Liver (tissue), 9 donors: ENCODE results near the gene MICALL1. TPM values are rescaled to one million over a fixed set of nuclear protein-coding genes. Genes with fewer than 3 reads are reported as not detected.

Experiments used
- DNase-seq: peaks from one replicate; pipeline ENCODE4 v3.0.0-alpha.2; 2017; ENCODE audit warnings: low spot score
- H3K27ac ChIP-seq, 2 donors: one replicate each; pipeline ENCODE4 v1.7.0; 2013; ENCODE audit warnings: inconsistent platforms in 2 of 2, low read length in 2 of 2, control low read depth in 1 of 2, low read depth in 1 of 2, mild to moderate bottlenecking in 1 of 2
- H3K27me3 ChIP-seq, 4 donors: one replicate each; pipeline versions ENCODE4 v1.6.1 to v1.7.0; 2013; ENCODE audit warnings: low read length in 3 of 4, inconsistent platforms in 1 of 4, mild to moderate bottlenecking in 1 of 4, moderate library complexity in 1 of 4; ENCODE audit not compliant: control insufficient read depth in 4 of 4, insufficient read depth in 4 of 4
- H3K36me3 ChIP-seq, 4 donors: one replicate each; pipeline versions ENCODE4 v1.6.1 to v1.7.0; 2013; ENCODE audit warnings: low read length in 3 of 4, mild to moderate bottlenecking in 3 of 4, low read depth in 1 of 4, moderate library complexity in 1 of 4; ENCODE audit not compliant: control insufficient read depth in 4 of 4, insufficient read depth in 3 of 4
- H3K4me1 ChIP-seq, 4 donors: one replicate each; pipeline versions ENCODE4 v1.6.1 to v1.7.0; 2013; ENCODE audit warnings: low read length in 3 of 4, mild to moderate bottlenecking in 3 of 4, moderate library complexity in 1 of 4; ENCODE audit not compliant: control insufficient read depth in 4 of 4, insufficient read depth in 4 of 4
- H3K4me3 ChIP-seq, 3 donors: one replicate each; pipeline versions ENCODE4 v1.6.1 to v1.7.0; 2013; ENCODE audit warnings: low read length in 3 of 3, control low read depth in 1 of 3, low read depth in 1 of 3, mild to moderate bottlenecking in 1 of 3
- H3K9ac ChIP-seq, 2 donors: one replicate each; pipeline ENCODE4 v1.7.0; 2013; ENCODE audit warnings: low read length in 2 of 2, mild to moderate bottlenecking in 2 of 2, moderate library complexity in 2 of 2, control low read depth in 1 of 2, low read depth in 1 of 2
- H3K9me3 ChIP-seq, 4 donors: one replicate each; pipeline versions ENCODE4 v1.6.1 to v1.7.0; 2013; ENCODE audit warnings: low read length in 3 of 4; ENCODE audit not compliant: control insufficient read depth in 4 of 4
- FOXA1 ChIP-seq: IDR thresholded peaks from 2 replicates; pipeline ENCODE4 v1.6.1; 2016; ENCODE audit warnings: antibody characterized with exemption
- GABPA ChIP-seq, 2 donors: IDR thresholded peaks in 1 of 2; conservative IDR thresholded peaks in 1 of 2; 2 replicates each; pipeline ENCODE4 v1.6.1; 2016; ENCODE audit warnings: antibody characterized with exemption in 2 of 2, mild to moderate bottlenecking in 1 of 2, moderate library complexity in 1 of 2
- HNF4A ChIP-seq, 2 donors: conservative IDR thresholded peaks; 2 replicates each; pipeline ENCODE4 v1.6.1; 2016; ENCODE audit warnings: antibody characterized with exemption in 2 of 2, mild to moderate bottlenecking in 2 of 2
- RXRA ChIP-seq, 2 donors: IDR thresholded peaks; 2 replicates each; pipeline ENCODE4 v1.6.1; 2017 to 2018; ENCODE audit warnings: antibody characterized with exemption in 2 of 2, mild to moderate bottlenecking in 1 of 2
- SP1 ChIP-seq: IDR thresholded peaks from 2 replicates; pipeline ENCODE4 v1.6.1; 2018; ENCODE audit warnings: antibody characterized with exemption, mild to moderate bottlenecking
- YY1 ChIP-seq: IDR thresholded peaks from 2 replicates; pipeline ENCODE4 v1.6.1; 2016; ENCODE audit warnings: antibody characterized with exemption, mild to moderate bottlenecking
- ZBTB33 ChIP-seq: IDR thresholded peaks from 2 replicates; pipeline ENCODE4 v1.6.1; 2016; ENCODE audit warnings: antibody characterized with exemption
- WGBS: extraction: QIAGEN DNeasy Blood & Tissue Kit; methylation state at CpG from one replicate; pipeline ENCODE4 v1.1.7; 2013; 5-methylcytosine and 5-hydroxymethylcytosine counted together
- polyA plus RNA-seq, 2 donors: library from polyadenylated mRNA; stranded (reverse) in 1 of 2; unstranded in 1 of 2; fragments of 200-250 nt in 1 of 2; fragments of >200 nt in 1 of 2; fragmentation: Nextera tagmentation in 1 of 2; extraction: Ambion mirVana in 1 of 2; gene quantifications; one replicate each; pipeline versions ENCODE4 v1.2.1 to v1.2.3, GENCODE V29; 2013 to 2015
- total RNA-seq, 2 donors: library from RNA; depleted of rRNA; stranded (reverse); fragments of >200 nt; gene quantifications; one replicate each; pipeline ENCODE4 v1.2.3, GENCODE V29; 2014
- TF ChIP-seq, protein P1 (sequence below): IDR thresholded peaks from 2 replicates; pipeline ENCODE4 v1.6.1; 2016; ENCODE audit warnings: antibody characterized with exemption
- TF ChIP-seq, protein P2 (sequence below): fragments of 150-350 bp; IDR thresholded peaks from 2 replicates; pipeline ENCODE4 v1.5.1; 2017; ENCODE audit warnings: improper control_type of control experiment, low read depth, low read length; ENCODE audit not compliant: missing input control
- donor health status: healthy.
- donor health status: healthy.
- donor health status: healthy.
- donor health status: healthy.
- donor health status: healthy.

Gene MICALL1
- total and polyA plus RNA-seq, 4 donors = 2.0 to 9.3 (median 4.1) TPM

- no peak for DNase-seq
- TF ChIP-seq YY1 (no peak), ZBTB33 (no peak), FOXA1 (no peak), SP1 (peak; percentile 32)
- TF ChIP-seq, protein P1, sequence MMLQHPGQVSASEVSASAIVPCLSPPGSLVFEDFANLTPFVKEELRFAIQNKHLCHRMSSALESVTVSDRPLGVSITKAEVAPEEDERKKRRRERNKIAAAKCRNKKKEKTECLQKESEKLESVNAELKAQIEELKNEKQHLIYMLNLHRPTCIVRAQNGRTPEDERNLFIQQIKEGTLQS = no peak
- TF ChIP-seq, protein P2, sequence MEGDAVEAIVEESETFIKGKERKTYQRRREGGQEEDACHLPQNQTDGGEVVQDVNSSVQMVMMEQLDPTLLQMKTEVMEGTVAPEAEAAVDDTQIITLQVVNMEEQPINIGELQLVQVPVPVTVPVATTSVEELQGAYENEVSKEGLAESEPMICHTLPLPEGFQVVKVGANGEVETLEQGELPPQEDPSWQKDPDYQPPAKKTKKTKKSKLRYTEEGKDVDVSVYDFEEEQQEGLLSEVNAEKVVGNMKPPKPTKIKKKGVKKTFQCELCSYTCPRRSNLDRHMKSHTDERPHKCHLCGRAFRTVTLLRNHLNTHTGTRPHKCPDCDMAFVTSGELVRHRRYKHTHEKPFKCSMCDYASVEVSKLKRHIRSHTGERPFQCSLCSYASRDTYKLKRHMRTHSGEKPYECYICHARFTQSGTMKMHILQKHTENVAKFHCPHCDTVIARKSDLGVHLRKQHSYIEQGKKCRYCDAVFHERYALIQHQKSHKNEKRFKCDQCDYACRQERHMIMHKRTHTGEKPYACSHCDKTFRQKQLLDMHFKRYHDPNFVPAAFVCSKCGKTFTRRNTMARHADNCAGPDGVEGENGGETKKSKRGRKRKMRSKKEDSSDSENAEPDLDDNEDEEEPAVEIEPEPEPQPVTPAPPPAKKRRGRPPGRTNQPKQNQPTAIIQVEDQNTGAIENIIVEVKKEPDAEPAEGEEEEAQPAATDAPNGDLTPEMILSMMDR = no peak
- H3K4me1 ChIP-seq = peaks cover 0 to 9% (median 4%) of the 10 kb centered on the region in 4 donors
- H3K36me3 ChIP-seq = no peaks in the 10 kb centered on the region
- H3K9ac ChIP-seq = no peak overlapping the region
- 90% methylated on average over 9 of the region's 9 CpGs for WGBS
- no peak overlapping the region for H3K27ac ChIP-seq
- H3K4me3 ChIP-seq = no peak overlapping the region
- no peaks in the 10 kb centered on the region for H3K27me3 ChIP-seq
- no peaks in the 10 kb centered on the region for H3K9me3 ChIP-seq
Observed at GRCh38 chr22:37898441-37899181, 7.5 kb upstream of the MICALL1 start.

- Histone ChIP-seq H3K9ac (no peak overlapping the region), H3K4me3 (no peak overlapping the region), H3K36me3 (no peaks in the 10 kb centered on the region), H3K4me1 (peaks cover 0 to 20% (median 6%) of the 10 kb centered on the region in 4 donors), H3K9me3 (no peaks in the 10 kb centered on the region), H3K27ac (peak overlapping the region; percentile 50 to 73), H3K27me3 (no peaks in the 10 kb centered on the region)
- WGBS = 75% methylated on average over 10 of the region's 10 CpGs
- TF ChIP-seq RXRA (IDR thresholded peaks at IDR 0.05) (peak in 1 of 2 donors; percentile 26), YY1 (peak; percentile 84), SP1 (peak; percentile 30), GABPA (IDR thresholded peaks at IDR 0.05 in 1 of 2, conservative IDR thresholded peaks at IDR 0.05 in 1 of 2) (no peak), HNF4A (conservative IDR thresholded peaks at IDR 0.05) (peak; percentile 65)
- no peak for DNase-seq
Observed at GRCh38 chr22:37904572-37905533, 1.2 kb upstream of the MICALL1 start.
